ENCODE data around the gene SAP30BP.

Gene SAP30BP

DNA sequence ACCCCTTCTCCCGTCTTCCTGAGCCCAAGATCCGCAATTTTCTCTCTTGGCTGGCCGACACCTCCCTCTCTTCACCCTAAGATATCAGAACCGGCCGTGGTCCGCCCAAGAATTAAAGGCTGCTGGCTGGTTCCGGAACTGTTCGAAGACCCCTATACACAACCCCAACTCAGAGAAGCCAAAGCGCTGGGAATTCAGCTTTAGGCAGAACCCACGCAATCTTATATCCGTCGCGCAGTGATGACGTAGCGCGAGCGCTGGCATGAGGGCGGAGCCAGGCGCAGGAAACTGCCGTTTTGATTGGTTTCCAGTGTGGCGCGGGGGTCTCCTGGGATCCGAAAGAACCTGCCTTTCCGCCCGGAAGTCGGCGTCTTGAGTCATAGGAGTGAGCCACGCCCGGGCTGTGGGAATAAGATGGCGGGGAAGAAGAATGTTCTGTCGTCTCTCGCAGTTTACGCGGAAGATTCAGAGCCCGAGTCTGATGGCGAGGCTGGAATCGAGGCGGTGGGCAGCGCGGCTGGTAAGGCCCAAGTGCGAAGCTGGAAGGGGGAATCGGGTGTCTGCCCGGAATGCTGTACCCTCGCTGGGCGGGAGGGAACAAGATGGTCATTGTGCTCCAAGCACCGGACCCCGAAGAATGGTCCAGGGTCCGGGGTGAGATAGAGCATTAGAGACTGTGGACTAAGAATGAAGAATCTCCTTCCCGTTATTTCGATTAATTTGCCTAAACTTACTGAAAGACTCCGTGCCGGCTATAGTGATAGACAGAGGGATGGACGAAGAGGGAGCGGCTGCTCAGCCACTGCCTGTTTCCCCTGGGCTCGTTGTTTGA is at the start of gene SAP30BP, which contains the start of gene RECQL5:
Gene SAP30BP, plus strand, starts transcription at position 380 of the 832 bp plus-strand sequence. Its CDS starts 35 bp downstream, at position 415.
Gene RECQL5, minus strand, starts transcription at position 196 of the 832 bp plus-strand sequence. CDS start 597 bp downstream, outside the sequence.
- TF ChIP-seq CTCF (conservative IDR thresholded peaks at IDR 0.05; ENCODE audit: low read length), result no peak
- peak; percentile 98 for DNase-seq (ENCODE audit: low read depth)
- peak within 1 kb of the TSS; percentile 99 for H3K4me3 ChIP-seq (ENCODE audit: low read length)

- H3K4me3 ChIP-seq (ENCODE audit: low read length), result no peak overlapping the region
- DNase-seq (ENCODE audit: low read depth), result no peak
- no peak for TF ChIP-seq CTCF (conservative IDR thresholded peaks at IDR 0.05; ENCODE audit: low read length)
These were observed 49.5 kb upstream of the SAP30BP start for GRCh38 chr17:75617675-75618074.

DNA sequence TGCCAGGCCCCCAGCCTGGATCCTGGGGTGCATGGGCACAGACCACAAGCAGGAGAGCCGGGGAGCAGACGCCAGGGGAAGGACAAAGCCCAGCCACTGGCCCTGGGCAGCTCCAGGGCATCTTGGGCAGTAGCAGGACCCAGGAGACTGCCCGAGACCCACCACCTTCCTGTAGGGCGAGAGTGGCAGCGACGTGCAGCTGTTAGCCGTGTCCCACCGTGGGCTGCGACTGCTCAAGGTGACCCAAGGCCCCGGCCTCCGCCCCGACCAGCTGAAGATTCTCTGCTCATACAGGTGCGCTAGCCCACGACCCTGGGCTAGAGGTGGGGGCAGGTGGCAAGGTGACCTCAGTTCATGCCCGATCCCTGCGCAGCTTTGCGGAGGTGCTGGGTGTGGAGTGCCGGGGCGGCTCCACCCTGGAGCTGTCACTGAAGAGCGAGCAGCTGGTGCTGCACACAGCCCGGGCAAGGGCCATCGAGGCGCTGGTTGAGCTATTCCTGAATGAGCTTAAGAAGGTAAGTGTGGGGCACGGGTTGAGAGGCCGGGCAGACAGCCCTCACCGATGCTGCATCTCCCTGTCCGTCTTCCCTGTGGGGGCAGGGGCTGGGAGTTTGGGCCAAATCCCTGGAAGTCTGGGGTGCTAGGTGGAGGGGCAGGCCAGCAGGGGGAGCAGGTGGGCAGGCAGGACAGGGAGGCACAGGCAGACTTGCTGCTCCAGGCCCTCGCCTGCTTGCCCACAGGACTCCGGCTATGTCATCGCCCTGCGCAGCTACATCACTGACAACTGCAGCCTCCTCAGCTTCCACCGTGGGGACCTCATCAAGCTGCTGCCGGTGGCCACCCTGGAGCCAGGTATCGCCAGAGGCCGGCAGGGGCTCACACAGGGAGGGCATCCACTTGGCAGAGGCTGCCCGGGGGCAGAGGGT is 47.4 kb upstream of the SAP30BP start:
- peak; percentile 29 for DNase-seq (ENCODE audit: low read depth)
- peak; percentile 42 for TF ChIP-seq CTCF (conservative IDR thresholded peaks at IDR 0.05; ENCODE audit: low read length)
- H3K4me3 ChIP-seq (ENCODE audit: low read length), result no peak overlapping the region

DNA sequence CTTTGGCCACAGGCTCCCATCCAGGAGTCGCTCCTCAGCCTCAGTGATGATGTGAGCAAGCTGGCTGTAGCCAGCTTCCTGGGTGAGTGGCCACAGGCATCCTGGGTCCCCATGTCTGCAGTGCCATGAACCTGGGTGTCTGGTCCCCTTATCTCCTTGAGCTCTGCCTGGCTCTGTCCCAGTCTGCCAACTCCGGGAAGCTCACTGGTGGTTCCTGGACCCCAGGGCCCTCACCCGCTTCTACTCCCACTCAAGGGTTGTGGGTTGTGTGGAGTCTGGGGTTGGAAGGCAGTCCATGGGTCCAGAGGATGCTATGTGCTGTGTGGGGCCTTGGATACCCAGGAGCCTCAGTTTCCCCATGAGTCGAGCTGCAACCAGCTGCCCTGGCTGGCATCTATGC is 45.6 kb upstream of the SAP30BP start:
- TF ChIP-seq CTCF (conservative IDR thresholded peaks at IDR 0.05; ENCODE audit: low read length), result no peak
- no peak overlapping the region for H3K4me3 ChIP-seq (ENCODE audit: low read length)
- no peak for DNase-seq (ENCODE audit: low read depth)

- H3K4me3 ChIP-seq (ENCODE audit: low read length), result no peak overlapping the region
- no peak for TF ChIP-seq CTCF (conservative IDR thresholded peaks at IDR 0.05; ENCODE audit: low read length)
- no peak for DNase-seq (ENCODE audit: low read depth)
These were observed 45.1 kb upstream of the SAP30BP start for GRCh38 chr17:75622076-75622475.

DNA sequence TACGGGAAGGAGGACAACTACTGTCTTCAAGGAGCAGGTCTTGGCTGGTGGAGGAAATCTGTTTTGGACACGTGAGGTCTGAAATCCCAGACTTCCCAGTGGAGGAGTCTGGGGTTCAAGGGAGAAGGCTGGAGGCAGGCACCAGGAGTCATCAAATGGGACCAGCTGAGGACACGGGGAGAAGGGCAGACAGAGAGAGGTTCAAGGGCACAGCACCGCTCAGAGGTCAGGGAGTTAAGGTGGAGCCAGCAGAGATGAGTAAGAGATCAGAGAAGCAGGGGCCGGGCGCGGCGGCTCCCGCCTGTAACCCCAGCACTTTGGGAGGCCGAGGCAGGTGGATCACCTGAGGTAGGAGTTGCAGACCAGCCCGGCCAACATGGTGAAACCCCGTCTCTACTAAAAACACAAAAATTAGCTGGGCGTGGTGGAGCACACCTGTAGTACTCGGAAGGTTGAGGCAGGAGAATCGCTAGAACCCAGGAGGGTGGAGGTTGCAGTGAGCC is 44.3 kb upstream of the SAP30BP start:
- DNase-seq (ENCODE audit: low read depth), result no peak
- no peak overlapping the region for H3K4me3 ChIP-seq (ENCODE audit: low read length)
- TF ChIP-seq CTCF (conservative IDR thresholded peaks at IDR 0.05; ENCODE audit: low read length), result no peak

Data from AG10803 (cell line).